H1 (cell line): ENCODE data around the gene NKAIN1. TPM values are rescaled to one million over a fixed set of nuclear protein-coding genes. Genes with fewer than 3 reads are reported as not detected.

ENCODE experiments used
- CTCF ChIA-PET: fragments of 300-600 bp; sonication (Branson Sonifier 250); formaldehyde crosslinking; loops from one replicate; lab custom pipeline; 2021; ENCODE audit not compliant: partially characterized antibody; lab: Charles Lee
- POLR2A ChIA-PET: fragments of 300-600 bp; sonication (Branson Sonifier 250); formaldehyde crosslinking; loops from one replicate; lab custom pipeline; 2021; ENCODE audit warnings: inconsistent platforms; ENCODE audit not compliant: partially characterized antibody; lab: Charles Lee
- DNase-seq, 2 experiments: peaks; one replicate each; pipeline versions ENCODE4 v3.0.0 to v3.0.0-alpha.2; 2010 to 2022; ENCODE audit warnings: low spot score in 2 of 2, low read depth in 1 of 2, mixed read lengths in 1 of 2
- FAIRE-seq: peaks from 2 replicates; lab custom pipeline; 2011; peaks lifted over from hg19 to GRCh38; lab: Jason Lieb, UNC
- H2AFZ ChIP-seq: 2 replicates; pipeline ENCODE4 v1.8.1; 2012; ENCODE audit warnings: low read length, inconsistent platforms
- H2AK5ac ChIP-seq: 2 replicates; pipeline ENCODE4 v1.6.1; 2013; ENCODE audit warnings: low read depth, low read length
- H2BK120ac ChIP-seq: replicated peaks from 2 replicates; pipeline ENCODE3; 2013; ENCODE audit warnings: low read depth, low read length, inconsistent platforms
- H2BK12ac ChIP-seq: 2 replicates; pipeline ENCODE4 v1.6.1; 2013; ENCODE audit warnings: low read depth, low read length
- H2BK15ac ChIP-seq: 2 replicates; pipeline ENCODE4 v1.6.1; 2013; ENCODE audit warnings: low read length
- H2BK20ac ChIP-seq: 2 replicates; pipeline ENCODE4 v1.6.1; 2013; ENCODE audit warnings: low read length
- H2BK5ac ChIP-seq: 2 replicates; pipeline ENCODE4 v1.6.1; 2013; ENCODE audit warnings: low read depth, low read length
- H3K14ac ChIP-seq: 2 replicates; pipeline ENCODE4 v1.6.1; 2013; ENCODE audit warnings: inconsistent platforms; ENCODE audit not compliant: insufficient read length
- H3K18ac ChIP-seq: 2 replicates; pipeline ENCODE4 v1.6.1; 2013; ENCODE audit warnings: low read length; ENCODE audit errors: extremely low read depth
- H3K23ac ChIP-seq: 2 replicates; pipeline ENCODE4 v1.6.1; 2013; ENCODE audit warnings: inconsistent platforms; ENCODE audit not compliant: insufficient read length
- H3K23me2 ChIP-seq: 2 replicates; pipeline ENCODE4 v1.6.1; 2013; ENCODE audit warnings: low read depth, low read length
- H3K27ac ChIP-seq: 2 replicates; pipeline ENCODE4 v1.6.1; 2011; ENCODE audit warnings: low read depth, low read length, inconsistent platforms
- H3K27me3 ChIP-seq, 4 experiments: replicated peaks in 1 of 4; 1 replicate in 1 of 4; 2 replicates in 3 of 4; pipeline versions ENCODE4 v1.6.1 to v1.8.1; 2011 to 2013; ENCODE audit warnings: low read length in 3 of 4, mild to moderate bottlenecking in 3 of 4, inconsistent platforms in 2 of 4, mixed read lengths in 2 of 4, moderate library complexity in 1 of 4; ENCODE audit not compliant: control insufficient read depth in 3 of 4, insufficient read depth in 3 of 4; ENCODE audit errors: extremely low read depth in 1 of 4
- H3K36me3 ChIP-seq, 4 experiments: 2 replicates each; pipeline versions ENCODE4 v1.6.1 to v1.8.1; 2011 to 2013; ENCODE audit warnings: mild to moderate bottlenecking in 4 of 4, low read length in 3 of 4, moderate library complexity in 2 of 4, control low read depth in 1 of 4, inconsistent platforms in 1 of 4; ENCODE audit not compliant: insufficient read depth in 4 of 4, control insufficient read depth in 2 of 4
- H3K4ac ChIP-seq: replicated peaks from 2 replicates; pipeline ENCODE3; 2013; ENCODE audit warnings: low read length, low read depth, mixed read lengths, inconsistent platforms; ENCODE audit not compliant: insufficient read length
- H3K4me1 ChIP-seq, 4 experiments: replicated peaks in 1 of 4; 1 replicate in 1 of 4; 2 replicates in 3 of 4; pipeline versions ENCODE4 v1.6.1 to v1.8.1; 2011 to 2013; ENCODE audit warnings: low read length in 3 of 4, inconsistent platforms in 2 of 4, mixed read lengths in 1 of 4; ENCODE audit not compliant: insufficient read depth in 4 of 4, control insufficient read depth in 3 of 4
- H3K4me2 ChIP-seq, 2 experiments: 2 replicates each; pipeline versions ENCODE4 v1.6.1 to v1.8.1; 2011 to 2013; ENCODE audit warnings: low read depth in 2 of 2, low read length in 2 of 2, control low read depth in 1 of 2, inconsistent platforms in 1 of 2, mild to moderate bottlenecking in 1 of 2; ENCODE audit not compliant: insufficient read depth in 1 of 2
- H3K4me3 ChIP-seq, 4 experiments: fragments of 200-600, 300-600 bp in 1 of 4; sonication (generic), shearing (Covaris generic), sonication (Bioruptor Twin) in 1 of 4; 2 replicates each; pipeline versions ENCODE4 v1.5.1 to v1.8.1; 2011 to 2016; ENCODE audit warnings: low read length in 4 of 4, low read depth in 3 of 4, control low read depth in 2 of 4, inconsistent platforms in 2 of 4, mild to moderate bottlenecking in 2 of 4, mixed read lengths in 1 of 4, moderate library complexity in 1 of 4; ENCODE audit not compliant: insufficient read depth in 2 of 4; ENCODE audit errors: extremely low read depth in 1 of 4
- H3K56ac ChIP-seq: replicated peaks from 2 replicates; pipeline ENCODE3; 2013; ENCODE audit warnings: low read depth, mild to moderate bottlenecking, mixed read lengths, low read length, inconsistent platforms; ENCODE audit not compliant: insufficient read length
- H3K79me1 ChIP-seq: 2 replicates; pipeline ENCODE4 v1.6.1; 2013; ENCODE audit warnings: low read depth, low read length, control low read depth
- H3K79me2 ChIP-seq, 2 experiments: 2 replicates each; pipeline versions ENCODE4 v1.6.1 to v1.8.1; 2012 to 2013; ENCODE audit warnings: low read length in 2 of 2, mild to moderate bottlenecking in 2 of 2, inconsistent platforms in 1 of 2; ENCODE audit not compliant: insufficient read depth in 2 of 2, control insufficient read depth in 1 of 2
- H3K9ac ChIP-seq, 4 experiments: replicated peaks in 1 of 4; 1 replicate in 1 of 4; 2 replicates in 3 of 4; pipeline versions ENCODE4 v1.6.1 to v1.8.1; 2011 to 2013; ENCODE audit warnings: low read depth in 3 of 4, low read length in 3 of 4, control low read depth in 2 of 4, mild to moderate bottlenecking in 2 of 4, moderate library complexity in 2 of 4, inconsistent platforms in 1 of 4; ENCODE audit errors: extremely low read depth in 1 of 4
- H3K9me3 ChIP-seq, 2 experiments: 2 replicates each; pipeline versions ENCODE4 v1.6.1 to v1.8.1; 2012 to 2013; ENCODE audit warnings: mild to moderate bottlenecking in 2 of 2, moderate library complexity in 2 of 2, control low read depth in 1 of 2, inconsistent platforms in 1 of 2, low read depth in 1 of 2, low read length in 1 of 2, mixed read lengths in 1 of 2; ENCODE audit not compliant: insufficient read depth in 2 of 2
- H4K20me1 ChIP-seq, 2 experiments: replicated peaks in 1 of 2; 2 replicates each; pipeline versions ENCODE3 to v1.8.1; 2011 to 2013; ENCODE audit warnings: inconsistent platforms in 2 of 2, low read length in 2 of 2, mild to moderate bottlenecking in 1 of 2; ENCODE audit not compliant: insufficient read depth in 2 of 2, control insufficient read depth in 1 of 2
- H4K5ac ChIP-seq: 2 replicates; pipeline ENCODE4 v1.6.1; 2013; ENCODE audit warnings: low read length, low read depth, mixed read lengths, inconsistent platforms; ENCODE audit not compliant: insufficient read length
- H4K8ac ChIP-seq: 2 replicates; pipeline ENCODE4 v1.8.0; 2013; ENCODE audit warnings: mild to moderate bottlenecking, moderate library complexity, low read length, inconsistent platforms; ENCODE audit not compliant: insufficient read depth; ENCODE audit errors: extremely low read depth
- H4K91ac ChIP-seq: replicated peaks from 2 replicates; pipeline ENCODE3; 2013; ENCODE audit warnings: low read length, mixed read lengths, inconsistent platforms; ENCODE audit not compliant: insufficient read length
- ASH2L ChIP-seq: fragments of 200-600, 300-600 bp; sonication (generic); IDR thresholded peaks from one replicate; pipeline ENCODE4 v1.7.1; 2017; ENCODE audit warnings: low read length
- CHD2 ChIP-seq: IDR thresholded peaks from 2 replicates; pipeline ENCODE4 v1.6.1; 2012; ENCODE audit warnings: low read length, improper control_type of control experiment
- CREB1 ChIP-seq: IDR thresholded peaks from 2 replicates; pipeline ENCODE4 v1.6.1; 2012; ENCODE audit warnings: inconsistent platforms
- HDAC2 ChIP-seq, 2 experiments: fragments of 300-600 bp in 1 of 2; sonication (generic) in 1 of 2; IDR thresholded peaks; 2 replicates each; pipeline ENCODE4 v1.6.1; 2011 to 2012; ENCODE audit warnings: low read depth in 2 of 2, low read length in 2 of 2, mild to moderate bottlenecking in 2 of 2, moderate library complexity in 2 of 2, borderline replicate concordance in 1 of 2, inconsistent platforms in 1 of 2
- KDM1A ChIP-seq: fragments of 200-600, 300-600 bp; sonication (generic); IDR thresholded peaks from 2 replicates; pipeline ENCODE4 v1.7.1; 2016; ENCODE audit warnings: mild to moderate bottlenecking, low read length, borderline replicate concordance
- MAX ChIP-seq: IDR thresholded peaks from 2 replicates; pipeline ENCODE4 v1.6.1; 2012; ENCODE audit warnings: inconsistent platforms
- SIN3A ChIP-seq, 2 experiments: IDR thresholded peaks in 1 of 2; conservative IDR thresholded peaks in 1 of 2; 2 replicates each; pipeline ENCODE4 v1.6.1; 2011 to 2012; ENCODE audit warnings: low read length in 2 of 2, improper control_type of control experiment in 1 of 2, low read depth in 1 of 2, mild to moderate bottlenecking in 1 of 2
- TBP ChIP-seq: IDR thresholded peaks from 2 replicates; pipeline ENCODE4 v1.6.1; 2011; ENCODE audit warnings: low read depth, low read length, improper control_type of control experiment
- WGBS, 2 experiments: shearing (Covaris generic) in 1 of 2; methylation state at CpG; one replicate each; pipeline versions ENCODE4 v1.1.6 to v1.1.7; 2013 to 2015; ENCODE audit warnings: low lambda C conversion rate in 2 of 2, mixed read lengths in 2 of 2, inconsistent platforms in 1 of 2, low coverage in 1 of 2, missing lambda C conversion rate in 1 of 2; ENCODE audit not compliant: insufficient replicate concordance in 2 of 2, insufficient coverage in 1 of 2, insufficient read length in 1 of 2; ENCODE audit errors: extremely low coverage in 1 of 2, missing lambda C conversion rate in 1 of 2; 5-methylcytosine and 5-hydroxymethylcytosine counted together
- long read RNA-seq, 2 experiments: library from RNA in 1 of 2; library from capped mRNA in 1 of 2; stranded (forward); transcript quantifications; one replicate each; pipeline ENCODE4 v2.0.0, GENCODE V29; 2021; ENCODE audit warnings: inconsistent platforms in 1 of 2
- polyA minus RNA-seq, 3 experiments: library from RNA; depleted of rRNA, polyadenylated mRNA; stranded (reverse); fragments of >200 nt; gene quantifications; 1 replicate in 2 of 3; 2 replicates in 1 of 3; pipeline ENCODE4 v1.2.3, GENCODE V29; 2011
- polyA plus RNA-seq, 7 experiments: library from polyadenylated mRNA; depleted of rRNA in 3 of 7; stranded (reverse) in 5 of 7; unstranded in 2 of 7; fragments of >200 nt in 5 of 7; fragments of 200-250 nt in 2 of 7; gene quantifications; 1 replicate in 5 of 7; 2 replicates in 1 of 7; 4 replicates in 1 of 7; pipeline versions ENCODE4 v1.2.1 to v1.2.3, GENCODE V29; 2011 to 2013; ENCODE audit warnings: missing spikeins in 2 of 7, mixed read lengths in 2 of 7
- total RNA-seq: library from RNA; stranded (reverse); fragmentation: NEBNext Ultra II Directional; extraction: Animal tissue kit (Norgen Biotek cat#: 25700); gene quantifications from 2 replicates; pipeline ENCODE4 v1.2.1, GENCODE V29; 2021

Gene NKAIN1
- total RNA-seq (59.1 and 59.3 TPM in 2 replicates), polyA plus RNA-seq (2011; rRNA removed) (66.9 and 117 TPM in 2 replicates), polyA minus RNA-seq (2011; rRNA and poly(A)+ RNA removed) (152 and 153 TPM in 2 replicates)
- 40.4 TPM for polyA plus RNA-seq (2011; cell fraction: cytosol; rRNA removed)
- polyA plus RNA-seq (2011; cell fraction: nucleus; rRNA removed) = 79.6 TPM
- polyA plus RNA-seq (2012, experiment 1 of 2) = 45.8 to 59.1 TPM (median 49.2 TPM) in 4 replicates
- polyA plus RNA-seq (2012, experiment 2 of 2) = 63.2 TPM
- 38.8 TPM for polyA plus RNA-seq (2013, experiment 1 of 2)
- 46.7 TPM for polyA plus RNA-seq (2013, experiment 2 of 2)
- polyA minus RNA-seq (2011; cell fraction: cytosol; rRNA and poly(A)+ RNA removed) = 35.4 TPM
- polyA minus RNA-seq (2011; cell fraction: nucleus; rRNA and poly(A)+ RNA removed) = 17.1 TPM
- long read RNA-seq, experiment 1, transcript NKAIN1-201 (7 exons, 2,589 nt) = major isoform, 33 of 59 reads
- long read RNA-seq, experiment 1, partial matches to known transcripts = 5 of 59 reads
- long read RNA-seq, experiment 1, other reads (novel, unspliced or antisense) = 21 of 59 reads
- long read RNA-seq, experiment 2, partial matches to known transcripts = 0 of 1 reads
- long read RNA-seq, experiment 2, other reads (novel, unspliced or antisense) = 1 of 1 reads

- peaks cover 0 to 21% of the 10 kb centered on the region in 2 experiments; a peak in 2 of 4 replicates for H3K79me2 ChIP-seq
- peak; percentile 54; the same call in 1 of the 2 replicates for TF ChIP-seq TBP
- peak; percentile 43 for TF ChIP-seq ASH2L
- peak in 1 of 2 experiments; percentile 65; a peak in 1 of 4 replicates for TF ChIP-seq HDAC2 (IDR thresholded peaks at IDR 0.05; ENCODE audit: borderline replicate concordance in 1 of 2, low read depth in 2 of 2, low read length in 2 of 2)
- peak in 1 of 2 experiments; percentile 50; a peak in 1 of 4 replicates for TF ChIP-seq SIN3A (conservative IDR thresholded peaks at IDR 0.05 in 1 of 2, IDR thresholded peaks at IDR 0.05 in 1 of 2; ENCODE audit: low read depth in 1 of 2, low read length in 2 of 2)
- peak; percentile 28; the same call in 1 of the 2 replicates for TF ChIP-seq CREB1
- TF ChIP-seq KDM1A = peak; percentile 93; the same call in 1 of the 2 replicates
- TF ChIP-seq MAX = peak; percentile 92
- TF ChIP-seq CHD2 = no peak
Observed at GRCh38 chr1:31239653-31240241, at the start of gene NKAIN1. Gene NKAIN1, minus strand, starts transcription at chr1:31239887. Its CDS starts 340 bp downstream, at chr1:31239547.

More at GRCh38 chr1:31239653-31240241, at the start of gene NKAIN1:
- ChIA-PET POLR2A (interaction anchor here (0.8 to 2.9 kb wide), 4 partner anchors 11 to 54 kb away, joined by 3 to 14 read pairs (median 4); no protein-coding TSS in a partner anchor), CTCF (interaction anchor here (2.4 kb wide), 1 partner anchor 55 kb away, joined by 11 read pairs; no protein-coding TSS in a partner anchor)
- 0 out of 2 replicates have a peak within 1 kb of the TSS, but pooled peaks have one; percentile 41 for H2AK5ac ChIP-seq
- H4K91ac ChIP-seq = peak within 1 kb of the TSS; percentile 62
- H2BK12ac ChIP-seq = peak within 1 kb of the TSS; percentile 68; the same call in 1 of the 2 replicates
- H3K4me1 ChIP-seq = peaks cover 5 to 12% (median 6%) of the 10 kb centered on the region in 4 experiments; a peak in 6 of 7 replicates
- H3K14ac ChIP-seq = no peak within 1 kb of the TSS
- peak within 1 kb of the TSS; percentile 87 for H3K18ac ChIP-seq
- H2BK120ac ChIP-seq = peak within 1 kb of the TSS; percentile 13
- peak within 1 kb of the TSS; percentile 92 for H2AFZ ChIP-seq
- peak within 1 kb of the TSS; percentile 93 for H4K8ac ChIP-seq
- H3K27me3 ChIP-seq = peaks cover 0 to 22% (median 12%) of the 10 kb centered on the region in 4 experiments; a peak in 5 of 7 replicates
- 0 out of 2 replicates have a peak within 1 kb of the TSS, but pooled peaks have one; percentile 72 for H2BK20ac ChIP-seq
- no peaks in the 10 kb centered on the region for H3K79me1 ChIP-seq
- no peak within 1 kb of the TSS for H2BK5ac ChIP-seq
- peak within 1 kb of the TSS; percentile 49 for H3K56ac ChIP-seq
- peak within 1 kb of the TSS; percentile 95 for H3K4me2 ChIP-seq
- 1% methylated on average over 27 of the region's 57 CpGs; no CpG with 5 or more reads in 1 of the 2 experiments for WGBS, 2 experiments
- peak within 1 kb of the TSS; percentile 63 to 79 (median 69) for H3K9ac ChIP-seq
- H4K5ac ChIP-seq = no peak within 1 kb of the TSS
- DNase-seq (peak; percentile 19 to 75), FAIRE-seq (peak; percentile 19)
- H3K4me3 ChIP-seq = peak within 1 kb of the TSS; percentile 75 to 79 (median 78)
- no peaks in the 10 kb centered on the region for H3K36me3 ChIP-seq
- no peak within 1 kb of the TSS for H3K27ac ChIP-seq
- H3K23ac ChIP-seq = no peak within 1 kb of the TSS
- peak within 1 kb of the TSS; percentile 97 for H2BK15ac ChIP-seq
- no peaks in the 10 kb centered on the region for H3K9me3 ChIP-seq
- peaks cover 10% of the 10 kb centered on the region for H3K23me2 ChIP-seq
- no peak within 1 kb of the TSS for H3K4ac ChIP-seq
- peaks cover 3 to 5% of the 10 kb centered on the region in 2 experiments for H4K20me1 ChIP-seq
